AML-193 (cell line): ENCODE data around the gene SLC18A2.
"Not testable (repeated sequence)": the region's sequence is repeated elsewhere in the genome, so short reads cannot be mapped to it uniquely, and the experiment has no call there.

Experiments used
- DNase-seq, 2 experiments: peaks; one replicate each; lab custom pipeline; 2025; lab: John Stamatoyannopoulos, UW

SLC18A2 gene

DNA sequence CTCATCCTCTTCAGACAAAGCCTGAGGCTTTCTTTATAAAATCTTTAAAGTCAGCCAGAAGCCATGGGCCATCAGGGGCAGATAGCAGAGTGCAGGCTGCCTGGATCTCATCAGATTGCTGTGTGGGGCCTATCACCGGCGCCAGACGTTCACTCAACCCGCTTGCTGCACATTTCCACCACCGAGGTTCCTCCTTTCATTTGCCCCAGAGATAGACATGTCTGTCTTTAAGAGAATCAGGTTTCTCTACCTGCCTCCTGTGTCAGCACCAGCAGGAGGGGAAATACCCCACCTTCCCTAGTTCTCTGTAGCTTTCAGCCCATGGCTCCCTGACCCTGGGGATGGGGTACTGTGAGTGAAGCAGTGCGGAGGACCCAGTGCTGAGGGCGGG is 22.0 kb downstream of the SLC18A2 start:
- DNase-seq: no peak

GRCh38 chr10:117264782-117265181 is 23.9 kb downstream of the SLC18A2 start:
- DNase-seq: no peak

DNA sequence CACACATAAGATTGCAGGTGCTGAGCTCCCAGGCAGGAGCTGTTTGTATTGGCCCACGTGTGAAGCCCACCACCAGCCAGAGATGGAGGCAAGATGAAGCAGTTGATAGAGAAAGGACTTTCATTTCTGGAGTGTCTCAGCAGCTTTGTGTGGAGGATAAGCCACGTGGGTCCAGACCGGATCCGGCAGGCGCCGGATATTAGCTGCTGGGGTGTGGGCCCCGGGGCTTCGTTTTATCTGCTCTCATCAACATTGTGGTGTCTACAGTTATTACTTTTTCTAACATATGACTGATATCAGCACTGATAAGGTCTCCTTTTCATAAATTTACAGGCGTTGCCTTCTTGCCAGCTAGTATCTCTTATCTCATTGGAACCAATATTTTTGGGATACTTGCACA is 25.5 kb downstream of the SLC18A2 start:
- DNase-seq: no peak

GRCh38 chr10:117266812-117267211 is 25.9 kb downstream of the SLC18A2 start:
- no peak for DNase-seq

DNA sequence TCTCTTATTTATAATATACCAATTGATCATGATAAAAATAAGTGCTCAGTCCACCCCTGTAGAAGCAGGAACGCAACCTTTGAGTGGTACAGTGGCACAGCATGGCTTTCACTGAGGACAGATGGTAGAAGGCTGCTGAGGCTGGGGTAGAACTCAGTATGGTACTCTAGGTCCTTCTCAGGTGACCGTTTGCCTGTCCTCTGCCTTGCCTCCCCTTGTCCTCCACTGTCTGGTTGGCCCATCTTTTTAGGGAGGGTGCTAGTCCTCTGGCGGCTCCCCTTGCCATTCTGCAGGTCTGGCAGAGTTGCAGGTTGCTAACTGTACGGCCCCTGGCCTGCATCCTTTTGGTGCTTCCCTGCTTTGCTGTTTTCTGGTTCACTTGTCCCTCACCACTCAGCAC is 27.3 kb downstream of the SLC18A2 start:
- DNase-seq: no peak

DNA sequence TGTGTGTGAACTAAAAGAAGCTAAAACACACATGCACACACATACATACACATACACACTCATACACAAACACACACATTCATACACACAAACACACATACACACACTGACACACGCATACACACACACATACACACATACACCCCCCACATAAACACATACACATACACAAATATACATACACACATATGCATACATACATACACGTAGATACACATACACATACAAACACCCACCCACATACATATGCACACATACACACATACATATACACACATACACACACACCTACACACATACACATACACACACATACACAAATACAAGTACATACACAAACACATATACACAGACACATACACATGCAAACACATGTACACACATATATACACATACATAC is 28.0 kb downstream of the SLC18A2 start:
- DNase-seq: no peak

DNA sequence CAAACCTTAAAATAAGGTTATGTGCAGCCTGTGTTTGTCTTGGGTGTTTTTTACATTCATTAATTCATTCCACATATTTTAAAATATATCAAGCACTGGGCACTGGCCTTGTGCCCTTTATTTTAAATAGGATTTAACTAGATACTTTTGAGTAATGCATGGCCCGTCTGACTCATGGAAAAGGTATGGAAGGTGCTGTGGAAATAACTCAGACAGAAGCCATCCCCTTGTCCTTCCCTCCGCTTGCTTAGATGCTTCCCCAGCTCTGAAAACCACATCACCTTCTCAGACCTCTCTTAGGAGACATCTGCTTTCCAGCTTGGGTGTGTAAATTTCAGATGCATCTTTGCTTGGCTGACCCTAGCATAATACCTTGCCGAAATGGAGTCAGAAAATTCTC is 30.5 kb downstream of the SLC18A2 start:
- no peak for DNase-seq

DNA sequence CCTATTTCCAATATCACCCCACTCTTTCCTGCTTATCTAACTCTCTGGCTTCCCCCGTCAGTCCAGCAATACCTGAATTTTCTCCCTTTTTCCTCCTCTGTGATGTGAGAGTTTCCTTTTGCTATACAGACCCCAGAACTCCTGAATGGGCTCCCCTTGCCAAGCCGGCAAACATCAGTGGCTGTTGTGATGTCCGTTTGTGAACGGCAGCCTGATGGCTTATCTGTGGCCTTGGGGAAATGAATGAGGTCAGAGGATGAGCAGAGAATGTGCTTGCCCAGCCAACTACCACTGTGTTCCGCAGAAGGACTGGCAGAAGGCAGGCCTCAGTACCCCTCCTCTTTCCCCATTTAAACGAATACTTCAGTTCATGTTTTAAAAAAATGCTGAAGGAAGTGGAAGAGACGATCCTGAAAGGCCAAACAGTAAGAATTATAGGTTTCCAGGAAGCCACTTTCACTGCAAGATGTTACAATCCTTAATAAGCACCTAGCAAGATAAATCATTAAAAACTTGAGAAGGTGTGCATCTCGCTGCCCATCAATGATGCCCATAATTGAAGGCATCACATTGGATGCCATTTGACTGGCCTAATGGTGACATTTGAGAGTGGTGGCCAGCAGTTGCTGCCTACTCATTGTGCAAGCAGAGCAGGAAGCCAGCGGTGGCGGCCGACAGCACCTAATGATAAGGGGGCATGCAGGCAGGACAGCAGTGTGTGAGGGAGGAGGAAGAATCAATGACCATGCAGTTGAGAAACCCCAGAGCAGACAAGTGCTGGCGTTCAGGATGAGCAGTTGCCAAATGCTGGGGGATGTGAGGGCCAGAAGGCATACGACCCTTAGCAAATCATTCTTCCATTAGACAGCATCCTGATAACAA is 31.5 kb downstream of the SLC18A2 start:
- no peak for DNase-seq

- no peak for DNase-seq
Measured at GRCh38 chr10:117273980-117274379, 33.1 kb downstream of the SLC18A2 start.

DNA sequence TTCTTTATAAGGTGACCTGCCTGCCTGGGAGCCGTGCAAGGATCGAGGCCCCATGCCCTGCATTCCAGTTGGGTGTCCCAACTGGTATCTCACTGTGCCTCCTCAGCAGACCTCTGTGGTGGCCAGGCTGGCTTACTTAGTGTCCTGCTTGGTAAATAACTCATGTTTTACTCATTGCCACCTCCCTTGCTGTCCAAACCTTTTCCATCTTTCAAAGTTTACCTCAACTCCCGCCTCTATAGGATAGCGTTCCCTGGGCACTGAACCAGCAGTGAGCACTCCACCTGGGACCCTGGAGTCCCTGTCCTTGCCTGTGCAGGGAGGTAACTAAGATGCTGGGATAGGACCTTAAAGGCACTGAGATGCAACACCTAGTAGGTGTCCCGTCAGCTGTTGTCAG is 33.6 kb downstream of the SLC18A2 start:
- no peak for DNase-seq

- no peak for DNase-seq
Measured at GRCh38 chr10:117275121-117275520, 34.2 kb downstream of the SLC18A2 start.

DNA sequence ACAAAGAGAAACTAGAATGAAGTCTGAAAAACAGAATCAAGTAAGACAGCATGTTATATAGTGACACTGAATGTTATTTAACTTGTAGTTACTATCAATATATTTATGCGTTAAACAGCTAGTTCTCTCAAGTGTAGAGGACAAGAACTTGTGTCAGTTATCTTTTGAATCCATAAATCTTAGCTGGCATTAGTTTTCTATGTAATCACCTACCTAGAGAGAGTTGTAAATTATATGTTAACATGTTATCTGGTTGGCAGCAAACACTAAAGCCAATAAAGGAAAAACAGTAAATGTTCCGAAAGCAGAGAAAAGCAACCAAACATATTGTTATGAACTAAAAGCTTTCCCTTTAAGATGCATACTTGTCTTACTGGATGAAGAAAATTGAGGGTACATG is 36.8 kb downstream of the SLC18A2 start:
- no peak for DNase-seq

DNA sequence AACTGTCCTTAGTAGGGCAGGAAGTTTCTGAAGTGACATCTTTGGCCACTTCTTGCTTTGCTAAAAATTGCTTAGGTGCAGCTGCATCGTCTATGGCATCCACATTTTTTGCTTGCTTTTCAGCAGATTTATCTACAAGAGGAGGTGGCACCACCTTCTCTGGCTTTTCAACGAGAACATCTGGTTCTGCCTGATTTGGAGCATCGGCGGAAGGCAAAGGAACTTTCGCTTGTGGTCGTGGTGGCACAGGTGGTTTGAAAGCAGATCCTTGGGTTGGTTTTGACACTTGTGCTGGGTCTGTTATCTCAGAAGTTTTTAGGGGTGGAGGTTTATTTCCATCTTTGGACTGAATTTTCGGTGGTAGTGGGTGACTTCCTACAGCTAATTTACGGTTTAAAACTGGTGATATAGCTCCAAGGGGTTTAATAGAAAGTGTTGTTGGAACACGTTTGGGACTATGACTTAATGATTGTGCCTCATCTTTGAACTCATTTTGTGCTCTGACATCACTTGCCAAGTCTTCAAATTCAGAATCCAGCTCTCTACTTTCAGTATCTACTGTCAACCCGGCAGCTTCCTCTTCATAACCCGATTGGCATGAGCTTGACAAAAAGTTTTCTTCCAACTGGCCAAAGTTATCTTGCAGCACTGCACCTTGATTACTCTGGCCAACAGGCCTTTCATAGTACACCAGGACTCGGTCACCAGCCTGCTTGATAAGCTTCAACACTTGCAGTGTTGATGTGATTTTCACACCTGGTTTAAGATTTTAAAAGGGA is 44.0 kb downstream of the SLC18A2 start:
- no peak for DNase-seq

DNA sequence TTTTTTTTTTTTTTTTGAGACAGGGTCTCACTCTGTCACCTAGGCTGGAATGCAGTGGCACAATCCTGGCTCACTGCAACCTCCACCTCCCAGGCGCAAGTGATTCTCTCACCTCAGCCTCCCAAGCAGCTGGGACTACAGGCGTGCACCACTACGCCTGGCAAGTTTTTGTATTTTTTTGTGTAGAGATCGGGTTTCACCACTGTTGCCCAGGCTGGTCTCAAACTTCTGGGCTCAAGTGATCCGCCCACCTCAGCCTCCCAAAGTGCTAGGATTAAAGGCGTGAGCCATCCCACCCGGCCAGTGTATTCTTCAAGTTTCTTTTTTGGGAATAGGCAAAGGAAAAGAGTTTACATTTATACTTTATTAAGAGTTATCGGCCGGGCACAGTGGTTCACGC is 50.0 kb downstream of the SLC18A2 start:
- not testable (repeated sequence) for DNase-seq

- DNase-seq: no peak
Measured at GRCh38 chr10:117294039-117294645, 53.2 kb downstream of the SLC18A2 start.

- no peak for DNase-seq
Measured at GRCh38 chr10:117294735-117295134, 53.8 kb downstream of the SLC18A2 start.

DNA sequence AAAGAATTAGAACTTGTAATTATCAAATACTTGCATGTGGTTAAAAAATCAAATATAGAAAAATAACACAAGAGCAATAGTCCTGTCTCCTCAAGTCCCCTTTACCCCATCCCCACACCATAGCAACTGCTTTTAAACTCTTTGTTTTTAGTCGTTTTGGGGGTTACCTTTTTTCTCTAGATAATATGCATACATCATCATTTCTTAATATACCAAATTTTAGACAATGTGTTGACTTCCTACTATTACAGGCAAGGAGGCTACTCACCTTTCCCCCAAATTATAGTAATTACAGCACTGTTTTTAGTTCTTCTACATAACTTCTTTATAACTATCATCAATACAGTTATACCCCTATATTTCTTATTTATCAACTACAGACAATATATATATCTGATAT is 57.3 kb downstream of the SLC18A2 start:
- DNase-seq: no peak

DNA sequence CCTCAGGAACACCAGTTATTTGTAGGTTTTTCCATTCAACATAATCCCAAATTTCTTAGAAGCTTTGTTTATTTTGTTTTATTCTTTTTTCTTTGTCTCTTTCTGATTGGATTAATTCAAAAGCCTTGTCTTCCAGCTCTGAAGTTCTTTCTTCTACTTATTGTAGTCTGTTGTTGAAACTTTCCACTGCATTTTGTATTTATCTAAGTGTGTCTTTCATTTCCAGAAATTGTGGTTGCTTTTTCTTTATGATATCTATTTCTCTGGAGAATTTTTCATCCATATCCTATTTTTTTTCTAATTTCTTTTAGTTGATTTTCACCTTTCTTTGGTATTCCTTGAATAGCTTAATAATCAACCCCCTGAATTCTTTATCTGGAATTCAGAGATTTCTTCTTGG is 58.5 kb downstream of the SLC18A2 start:
- no peak for DNase-seq

- DNase-seq: no peak
Measured at GRCh38 chr10:117300671-117301070, 59.8 kb downstream of the SLC18A2 start.

DNA sequence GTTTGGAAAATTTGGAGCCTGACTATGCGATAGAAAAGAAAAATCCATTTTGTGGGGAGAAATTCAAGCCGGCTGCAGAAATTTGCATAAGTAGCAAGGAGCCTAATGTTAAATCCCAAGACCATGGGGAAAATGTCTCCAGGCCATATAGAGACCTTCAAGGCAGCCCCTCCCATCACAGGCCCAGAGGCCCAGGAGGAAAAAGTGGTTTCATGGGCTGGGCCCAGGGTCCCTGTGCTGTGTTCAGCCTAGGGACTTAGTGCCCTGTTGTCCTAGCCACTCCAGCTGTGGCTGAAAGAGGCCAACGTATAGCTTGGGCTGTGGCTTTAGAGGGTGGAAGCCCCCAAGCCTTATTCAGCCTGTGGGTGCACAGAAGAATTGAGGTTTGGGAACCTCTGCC is 62.5 kb downstream of the SLC18A2 start:
- not testable (repeated sequence) for DNase-seq

DNA sequence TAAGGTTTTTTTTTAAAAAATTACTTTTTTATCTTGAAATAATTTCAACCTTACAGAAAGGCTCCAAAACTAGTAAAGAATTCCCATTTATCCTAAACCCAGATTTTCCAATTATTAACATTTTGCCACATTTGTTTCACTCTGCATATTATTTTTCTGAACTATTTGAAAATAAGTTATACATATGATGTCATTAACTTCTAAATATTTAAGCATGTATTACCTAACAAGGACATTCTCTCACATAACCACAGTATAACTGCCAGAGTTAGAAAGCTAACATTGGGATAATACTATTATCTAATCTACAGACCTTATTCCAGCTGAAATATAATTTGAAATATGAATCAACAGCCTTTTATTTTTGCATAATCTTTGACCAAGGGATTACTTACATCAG is 65.8 kb downstream of the SLC18A2 start:
- no peak for DNase-seq

- DNase-seq: no peak
Measured at GRCh38 chr10:117311261-117311660, 70.3 kb downstream of the SLC18A2 start.

DNA sequence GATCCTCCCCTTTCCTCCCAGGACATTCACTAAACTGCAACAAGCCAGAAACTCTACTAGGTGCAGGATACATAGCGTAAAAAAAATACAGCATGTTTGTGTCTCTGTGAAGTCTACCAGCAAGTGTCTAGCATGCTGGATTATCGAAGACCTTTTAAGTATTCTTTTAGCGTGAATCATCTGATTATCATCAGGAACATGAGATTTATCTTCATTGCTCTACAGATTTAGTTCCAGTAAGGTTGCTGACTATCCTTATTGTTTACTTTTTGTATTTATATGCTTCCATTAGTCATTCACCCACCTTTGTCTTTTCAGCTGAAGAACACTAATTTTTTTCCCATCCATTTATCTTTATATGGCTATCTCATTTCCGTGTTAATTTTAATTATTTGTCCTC is 71.5 kb downstream of the SLC18A2 start:
- no peak for DNase-seq
